GM12892 (cell line): ENCODE data around the gene DENND1A.

ENCODE experiments used
- POLR2A ChIP-seq: IDR thresholded peaks from 2 replicates; pipeline ENCODE4 v1.6.1; 2011; ENCODE audit warnings: low read depth, low read length, control low read depth
- POLR2AphosphoS5 ChIP-seq: IDR thresholded peaks from 2 replicates; pipeline ENCODE4 v1.6.1; 2011; ENCODE audit warnings: low read depth, low read length, control low read depth
- TAF1 ChIP-seq: IDR thresholded peaks from 2 replicates; pipeline ENCODE4 v1.6.1; 2011; ENCODE audit warnings: low read depth, mild to moderate bottlenecking, control low read depth, low read length, borderline replicate concordance

- TF ChIP-seq POLR2A (no peak), POLR2AphosphoS5 (no peak), TAF1 (no peak)
These were observed 274.8 kb downstream of the DENND1A start for GRCh38 chr9:123654994-123655637.
